Transverse colon (tissue), 4 donors: ENCODE measurements around the gene SRSF3. TPM values are rescaled to one million over a fixed set of nuclear protein-coding genes. Genes with fewer than 3 reads are reported as not detected.

ENCODE experiments used
- small RNA-seq, 4 donors: library from RNA; depleted of rRNA; stranded (forward); fragments of <200 nt; gene quantifications; one replicate each; pipeline ENCODE3, GENCODE V24; 2016
- total RNA-seq, 4 donors: library from RNA; depleted of rRNA; stranded (reverse); fragments of >200 nt; gene quantifications; one replicate each; pipeline ENCODE4 v1.1.0, GENCODE V29; 2016

SRSF3 gene
- total RNA-seq, 4 donors from 2014 or later = 110 to 177 (median 144) TPM

Small RNA genes lying within 50 kb of the gene (small RNA-seq; reads per million reads assigned to genes)
- gene MIR3925 (0 reads per million in 4 donors), gene RNU1-88P (0 to 0.83 (median 0.40) reads per million in 4 donors)

Other genes with a start within 250 kb of the SRSF3 start
- gene ETV7, start 206.7 kb upstream of the SRSF3 start, total RNA-seq = 1 to 10 TPM; 1.3 to 4.2 (median 3.0) TPM
- under 1 TPM in 1 of 4 donors, not detected in 3; 0.14 TPM for gene PXT1, start 151.5 kb upstream of the SRSF3 start, total RNA-seq
- gene KCTD20, start 151.4 kb upstream of the SRSF3 start, total RNA-seq = 10 to 100 TPM; 23.2 to 61.9 (median 29.9) TPM
- 100 to 1,000 TPM in 1 of 4 donors, 10 to 100 TPM in 3; 59.1 to 101 (median 86.4) TPM for gene STK38, start 46.9 kb upstream of the SRSF3 start, total RNA-seq
- 100 to 1,000 TPM in 3 of 4 donors, 10 to 100 TPM in 1; 34.6 to 613 (median 264) TPM for gene CDKN1A, start 84.4 kb downstream of the SRSF3 start, total RNA-seq
- 1 to 10 TPM in 1 of 4 donors, under 1 TPM in 3; 0.14 to 1.1 (median 0.46) TPM for gene RAB44, start 103.5 kb downstream of the SRSF3 start, total RNA-seq
- 1 to 10 TPM in 3 of 4 donors, not detected in 1; 3.0 to 8.3 (median 3.3) TPM for gene CPNE5, start 245.1 kb downstream of the SRSF3 start, total RNA-seq